Breast epithelium (tissue), 3 donors: ENCODE measurements around the gene TCHP.

Experiments
- CTCF ChIP-seq, 3 donors: fragments of 450-650 bp; IDR thresholded peaks; one replicate each; pipeline ENCODE4 v1.5.1; 2016 to 2017; ENCODE audit warnings: antibody characterized with exemption in 3 of 3, mild to moderate bottlenecking in 3 of 3, moderate library complexity in 3 of 3
- POLR2A ChIP-seq: fragments of 450-650 bp; IDR thresholded peaks from one replicate; pipeline ENCODE4 v1.6.1; 2016; ENCODE audit warnings: antibody characterized with exemption, mild to moderate bottlenecking, moderate library complexity
- POLR2AphosphoS5 ChIP-seq, 3 donors: sonication (generic); formaldehyde crosslinking; IDR thresholded peaks; one replicate each; pipeline ENCODE4 v1.6.1; 2017; ENCODE audit warnings: antibody characterized with exemption in 3 of 3

GRCh38 chr12:109926016-109926415, 25.9 kb downstream of the TCHP start:
- TF ChIP-seq POLR2AphosphoS5 (IDR thresholded peaks at IDR 0.05): no peak
- no peak for TF ChIP-seq CTCF (IDR thresholded peaks at IDR 0.05)
- TF ChIP-seq POLR2A: no peak
